Nephron progenitor cell (in vitro differentiated cells): ENCODE data around the gene EFNA5.
A peak's percentile ranks its signal among the peaks of the same experiment; 100 is the strongest.

ENCODE experiments used
- DNase-seq: peaks from one replicate; pipeline ENCODE4 v3.0.0; 2021
- H3K27ac Mint-ChIP-seq: 2 replicates; pipeline ENCODE4 v1.8.0; 2021; ENCODE audit warnings: mild to moderate bottlenecking, moderate library complexity, mixed read lengths
- H3K27me3 Mint-ChIP-seq: 2 replicates; pipeline ENCODE4 v1.8.0; 2021; ENCODE audit warnings: mild to moderate bottlenecking, low read depth, mixed read lengths; ENCODE audit not compliant: poor library complexity
- H3K36me3 Mint-ChIP-seq: 2 replicates; pipeline ENCODE4 v1.8.0; 2021; ENCODE audit warnings: low read depth, mixed read lengths
- H3K4me1 Mint-ChIP-seq: 2 replicates; pipeline ENCODE4 v1.8.0; 2021; ENCODE audit warnings: mixed read lengths
- H3K4me3 Mint-ChIP-seq: 2 replicates; pipeline ENCODE4 v1.8.0; 2021; ENCODE audit warnings: mild to moderate bottlenecking, moderate library complexity, mixed read lengths
- H3K9me3 Mint-ChIP-seq: 2 replicates; pipeline ENCODE4 v1.8.0; 2021; ENCODE audit warnings: mild to moderate bottlenecking, moderate library complexity, mixed read lengths
- TF ChIP-seq, protein P1 (sequence below): fragments of 200-600 bp; sonication (generic); IDR thresholded peaks from 2 replicates; pipeline ENCODE4 v1.5.0; 2021; ENCODE audit warnings: antibody characterized with exemption

EFNA5 gene

DNA sequence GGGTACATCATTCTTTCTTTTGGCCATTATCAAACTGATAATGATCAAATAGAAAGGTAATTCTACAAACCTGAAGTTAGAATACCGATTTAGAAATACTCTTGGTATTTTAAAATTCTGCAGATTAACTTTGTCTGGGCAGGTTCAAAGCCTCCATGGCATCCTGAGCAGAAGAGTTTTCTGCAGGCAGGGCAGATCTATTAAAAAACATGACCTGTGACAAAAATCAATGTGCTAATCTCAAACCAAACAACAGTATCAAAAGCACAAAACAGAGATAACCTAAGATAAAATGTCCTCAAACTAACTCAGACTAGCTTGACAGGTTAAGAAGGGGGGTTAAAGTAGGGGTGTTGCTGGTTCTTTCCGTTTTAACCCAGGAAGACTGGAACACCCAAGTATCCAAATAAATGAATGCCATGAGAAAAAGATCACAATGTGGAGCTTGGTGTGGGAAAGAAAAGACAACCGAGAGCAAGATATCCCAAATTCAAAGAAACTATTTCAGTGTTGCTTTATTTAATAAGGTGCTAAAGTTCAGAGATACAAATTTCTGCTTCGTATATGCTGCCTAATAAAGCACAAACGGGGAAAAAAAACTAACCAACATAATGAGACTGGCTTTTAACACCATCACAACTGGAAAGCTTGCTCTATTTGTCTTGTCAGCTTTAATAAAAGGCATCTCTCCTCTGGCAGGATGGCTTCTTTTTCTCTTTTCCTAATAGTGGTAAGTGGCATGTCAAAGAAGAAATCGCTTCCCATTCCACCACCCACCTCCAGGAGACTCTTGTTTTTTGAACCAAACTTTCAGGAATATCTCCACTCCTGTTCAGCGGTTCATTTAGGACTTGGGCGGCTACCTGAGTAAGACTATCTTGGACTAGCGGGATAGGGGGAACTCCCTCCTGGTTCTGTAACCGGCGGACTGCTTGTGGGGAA is 2.3 kb downstream of the EFNA5 start:
- peak overlapping the region; percentile 94 for H3K4me3 Mint-ChIP-seq
- H3K4me1 Mint-ChIP-seq = peaks cover 34% of the 10 kb centered on the region
- H3K27me3 Mint-ChIP-seq = no peaks in the 10 kb centered on the region
- peaks cover 3% of the 10 kb centered on the region for H3K36me3 Mint-ChIP-seq
- no peak for DNase-seq
- H3K27ac Mint-ChIP-seq = no peak overlapping the region
- TF ChIP-seq, protein P1, sequence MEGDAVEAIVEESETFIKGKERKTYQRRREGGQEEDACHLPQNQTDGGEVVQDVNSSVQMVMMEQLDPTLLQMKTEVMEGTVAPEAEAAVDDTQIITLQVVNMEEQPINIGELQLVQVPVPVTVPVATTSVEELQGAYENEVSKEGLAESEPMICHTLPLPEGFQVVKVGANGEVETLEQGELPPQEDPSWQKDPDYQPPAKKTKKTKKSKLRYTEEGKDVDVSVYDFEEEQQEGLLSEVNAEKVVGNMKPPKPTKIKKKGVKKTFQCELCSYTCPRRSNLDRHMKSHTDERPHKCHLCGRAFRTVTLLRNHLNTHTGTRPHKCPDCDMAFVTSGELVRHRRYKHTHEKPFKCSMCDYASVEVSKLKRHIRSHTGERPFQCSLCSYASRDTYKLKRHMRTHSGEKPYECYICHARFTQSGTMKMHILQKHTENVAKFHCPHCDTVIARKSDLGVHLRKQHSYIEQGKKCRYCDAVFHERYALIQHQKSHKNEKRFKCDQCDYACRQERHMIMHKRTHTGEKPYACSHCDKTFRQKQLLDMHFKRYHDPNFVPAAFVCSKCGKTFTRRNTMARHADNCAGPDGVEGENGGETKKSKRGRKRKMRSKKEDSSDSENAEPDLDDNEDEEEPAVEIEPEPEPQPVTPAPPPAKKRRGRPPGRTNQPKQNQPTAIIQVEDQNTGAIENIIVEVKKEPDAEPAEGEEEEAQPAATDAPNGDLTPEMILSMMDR = no peak
- no peaks in the 10 kb centered on the region for H3K9me3 Mint-ChIP-seq

DNA sequence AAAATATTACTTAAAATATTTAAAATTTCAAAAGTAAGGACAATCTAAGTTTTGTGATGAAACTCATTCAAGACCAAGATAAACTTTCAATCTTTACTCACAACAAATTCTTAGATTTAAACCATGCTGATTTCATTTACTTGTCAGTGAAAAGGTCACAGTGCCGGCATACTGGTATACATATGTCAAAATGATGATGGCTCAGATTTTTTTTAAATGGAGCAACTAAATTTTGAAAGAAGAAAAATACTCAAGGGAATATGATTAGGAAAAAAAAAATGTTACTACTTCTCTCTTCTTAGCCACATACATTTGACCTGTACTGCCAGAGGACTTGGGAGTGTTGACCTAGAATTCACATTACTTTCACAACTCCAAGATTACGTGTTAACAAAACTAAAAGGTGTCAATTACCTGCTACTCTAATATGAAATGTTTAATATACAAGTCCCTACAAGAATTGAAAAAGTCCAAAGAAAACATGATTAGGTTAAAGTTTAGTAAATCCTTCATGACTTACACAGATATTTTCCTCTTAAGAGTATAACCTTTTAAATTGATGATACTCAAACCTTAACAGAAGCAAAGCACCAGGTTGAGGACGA is 4.6 kb downstream of the EFNA5 start:
- Mint-ChIP-seq H3K36me3 (peaks cover 4% of the 10 kb centered on the region), H3K27me3 (no peaks in the 10 kb centered on the region), H3K4me3 (no peak overlapping the region), H3K9me3 (no peaks in the 10 kb centered on the region), H3K27ac (no peak overlapping the region), H3K4me1 (peaks cover 39% of the 10 kb centered on the region)
- DNase-seq = no peak
- TF ChIP-seq, protein P1 = no peak

DNA sequence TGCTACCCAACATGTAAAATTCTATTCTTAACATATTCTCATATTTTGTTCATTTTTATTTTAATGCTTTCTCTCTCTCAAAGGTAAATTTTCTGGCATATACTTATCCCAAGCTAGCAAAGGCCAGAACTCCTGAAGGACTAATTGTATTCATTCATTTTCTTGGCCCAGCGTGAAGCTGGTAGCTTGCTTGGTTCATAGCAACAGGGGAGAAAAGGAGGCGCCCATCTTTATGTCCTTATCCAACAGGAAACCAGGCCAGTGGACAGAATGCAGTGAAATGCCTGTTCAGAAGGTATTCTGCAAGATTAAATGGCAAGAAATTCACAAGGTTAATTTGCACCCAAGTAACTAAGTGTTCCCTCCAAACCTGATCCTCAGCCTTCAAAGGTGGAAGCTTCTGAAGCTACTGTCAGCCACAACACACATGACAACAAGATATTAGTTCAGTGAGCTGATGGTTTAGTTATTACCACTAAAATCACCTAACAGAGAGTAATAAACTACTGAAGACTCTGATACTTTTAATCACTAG is 5.6 kb downstream of the EFNA5 start:
- Mint-ChIP-seq H3K4me1 (peaks cover 45% of the 10 kb centered on the region), H3K27me3 (no peaks in the 10 kb centered on the region), H3K9me3 (no peaks in the 10 kb centered on the region), H3K36me3 (peaks cover 4% of the 10 kb centered on the region), H3K27ac (no peak overlapping the region), H3K4me3 (no peak overlapping the region)
- no peak for DNase-seq
- TF ChIP-seq, protein P1 = no peak

DNA sequence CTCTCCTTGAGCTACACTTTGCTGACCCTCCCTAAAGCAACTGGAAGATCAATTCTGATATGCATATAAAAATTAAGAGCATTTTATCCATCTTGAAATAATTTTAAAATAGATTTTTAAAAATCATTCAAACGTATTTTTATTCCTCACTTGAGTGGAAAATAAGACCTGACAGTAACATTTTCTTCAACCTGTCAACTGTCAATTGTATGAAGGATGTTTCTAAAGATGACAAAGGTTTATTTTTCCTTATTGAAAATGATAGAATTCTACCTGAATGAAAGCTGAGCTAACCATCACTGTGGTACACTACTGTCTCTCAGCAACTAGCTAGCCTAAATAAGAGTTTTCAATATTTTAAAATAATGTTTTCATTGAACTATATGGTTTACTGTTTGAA is 7.0 kb downstream of the EFNA5 start:
- no peak overlapping the region for H3K4me3 Mint-ChIP-seq
- peaks cover 36% of the 10 kb centered on the region for H3K4me1 Mint-ChIP-seq
- H3K36me3 Mint-ChIP-seq = peaks cover 4% of the 10 kb centered on the region

DNA sequence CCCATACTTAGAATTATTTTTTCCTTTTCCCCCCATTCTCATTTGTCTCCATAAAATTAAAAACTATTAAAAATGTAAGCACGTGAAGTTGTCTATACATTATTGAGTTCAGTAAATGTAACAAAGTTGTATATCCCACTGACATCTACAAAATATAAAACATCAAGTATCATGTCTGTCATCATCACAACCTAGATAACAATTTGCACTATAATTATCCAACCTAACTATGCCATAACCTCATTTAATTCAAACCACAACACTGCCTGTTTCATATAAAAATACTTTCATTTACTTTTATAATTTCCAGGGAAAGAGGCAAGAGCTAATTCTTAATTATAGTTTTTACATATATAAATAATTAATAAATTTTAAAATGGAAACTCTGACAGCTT is 9.1 kb downstream of the EFNA5 start:
- H3K36me3 Mint-ChIP-seq = peaks cover 4% of the 10 kb centered on the region
- TF ChIP-seq, protein P1 = no peak
- no peaks in the 10 kb centered on the region for H3K27me3 Mint-ChIP-seq
- no peak overlapping the region for H3K4me3 Mint-ChIP-seq
- no peak for DNase-seq
- peaks cover 22% of the 10 kb centered on the region for H3K4me1 Mint-ChIP-seq
- H3K27ac Mint-ChIP-seq = no peak overlapping the region
- no peaks in the 10 kb centered on the region for H3K9me3 Mint-ChIP-seq

More for the DNA sequence above, 7.0 kb downstream of the EFNA5 start:
- H3K27ac Mint-ChIP-seq = no peak overlapping the region
- H3K9me3 Mint-ChIP-seq = no peaks in the 10 kb centered on the region
- TF ChIP-seq, protein P1 = no peak
- DNase-seq = no peak
- no peaks in the 10 kb centered on the region for H3K27me3 Mint-ChIP-seq
